Cardiac atrium fibroblast (primary cell): ENCODE measurements around the gene CCNB2. TPM values are rescaled to one million over a fixed set of nuclear protein-coding genes. Genes with fewer than 3 reads are reported as not detected.

Source experiments
- total RNA-seq: library from RNA; depleted of rRNA; stranded (reverse); fragments of >200 nt; gene quantifications from 2 replicates; pipeline ENCODE4 v1.2.3, GENCODE V29; 2015

CCNB2 gene
- 19.3 and 22.2 TPM in 2 replicates for total RNA-seq

GRCh38 chr15:59104912-59105732 is at the start of gene CCNB2:
Gene CCNB2 (plus strand): TSS chr15:59105146. CDS start chr15:59105269, 123 bp downstream.

Other genes with a start within 250 kb of the CCNB2 start
- 19.6 and 37.2 TPM in 2 replicates for gene SLTM, start 171.5 kb upstream of the CCNB2 start, total RNA-seq
- gene RNF111, start 117.5 kb upstream of the CCNB2 start, total RNA-seq: 9.7 and 13.8 TPM in 2 replicates
- gene LDHAL6B, start 101.7 kb downstream of the CCNB2 start, total RNA-seq: not detected in 2 replicates